ENCODE results near the gene GTF3C5. TPM values are rescaled to one million over a fixed set of nuclear protein-coding genes. Genes with fewer than 3 reads are reported as not detected.

Gene GTF3C5
- total RNA-seq, 4 donors from 2014 or later, result 49.4 to 94.2 (median 73.3) TPM

- Histone ChIP-seq H3K27ac (no peak overlapping the region), H3K4me1 (peaks cover 0 to 5% (median 0%) of the 10 kb centered on the region in 4 donors), H3K27me3 (no peaks in the 10 kb centered on the region), H3K9me3 (no peaks in the 10 kb centered on the region), H3K4me3 (no peak overlapping the region), H3K36me3 (peaks cover 5 to 98% (median 31%) of the 10 kb centered on the region in 3 donors)
- no peak for DNase-seq (ENCODE audit: low spot score in 2 of 2)
- TF ChIP-seq, protein P1, sequence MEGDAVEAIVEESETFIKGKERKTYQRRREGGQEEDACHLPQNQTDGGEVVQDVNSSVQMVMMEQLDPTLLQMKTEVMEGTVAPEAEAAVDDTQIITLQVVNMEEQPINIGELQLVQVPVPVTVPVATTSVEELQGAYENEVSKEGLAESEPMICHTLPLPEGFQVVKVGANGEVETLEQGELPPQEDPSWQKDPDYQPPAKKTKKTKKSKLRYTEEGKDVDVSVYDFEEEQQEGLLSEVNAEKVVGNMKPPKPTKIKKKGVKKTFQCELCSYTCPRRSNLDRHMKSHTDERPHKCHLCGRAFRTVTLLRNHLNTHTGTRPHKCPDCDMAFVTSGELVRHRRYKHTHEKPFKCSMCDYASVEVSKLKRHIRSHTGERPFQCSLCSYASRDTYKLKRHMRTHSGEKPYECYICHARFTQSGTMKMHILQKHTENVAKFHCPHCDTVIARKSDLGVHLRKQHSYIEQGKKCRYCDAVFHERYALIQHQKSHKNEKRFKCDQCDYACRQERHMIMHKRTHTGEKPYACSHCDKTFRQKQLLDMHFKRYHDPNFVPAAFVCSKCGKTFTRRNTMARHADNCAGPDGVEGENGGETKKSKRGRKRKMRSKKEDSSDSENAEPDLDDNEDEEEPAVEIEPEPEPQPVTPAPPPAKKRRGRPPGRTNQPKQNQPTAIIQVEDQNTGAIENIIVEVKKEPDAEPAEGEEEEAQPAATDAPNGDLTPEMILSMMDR (IDR thresholded peaks at IDR 0.05), result no peak
- TF ChIP-seq POLR2A (IDR thresholded peaks at IDR 0.05), result no peak
- no peak for TF ChIP-seq EP300 (IDR thresholded peaks at IDR 0.05)
- 90 to 93% methylated on average over 11 to 13 of the region's 13 CpGs for WGBS, 2 donors
Measured at GRCh38 chr9:133049043-133049442, 18.2 kb downstream of the GTF3C5 start.

DNA sequence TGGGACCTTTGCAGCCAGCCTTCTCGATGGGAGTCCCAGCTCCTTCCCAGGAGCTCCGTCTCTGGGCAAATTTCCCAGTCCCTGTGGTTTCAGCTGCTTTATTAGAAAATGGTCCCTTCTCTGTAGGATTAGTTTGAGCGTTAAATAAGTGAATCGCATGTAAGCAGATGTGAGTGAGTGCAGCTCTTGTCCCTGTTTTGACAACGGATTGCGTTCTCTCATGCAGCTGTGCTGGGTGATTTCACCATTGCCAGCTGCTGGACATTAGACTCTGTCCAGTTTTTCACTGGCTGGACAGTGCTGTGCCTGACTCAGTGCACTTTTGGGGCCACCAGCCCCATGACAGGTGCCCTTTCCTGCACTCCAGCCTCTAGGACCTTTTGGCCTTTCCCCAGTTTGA is 19.3 kb downstream of the GTF3C5 start:
- Histone ChIP-seq H3K9me3 (no peaks in the 10 kb centered on the region), H3K27me3 (no peaks in the 10 kb centered on the region), H3K36me3 (peaks cover 5 to 98% (median 30%) of the 10 kb centered on the region in 3 donors), H3K27ac (no peak overlapping the region), H3K4me3 (no peak overlapping the region), H3K4me1 (peaks cover 0 to 5% (median 0%) of the 10 kb centered on the region in 4 donors)
- DNase-seq (ENCODE audit: low spot score in 2 of 2), result no peak
- no peak for TF ChIP-seq EP300 (IDR thresholded peaks at IDR 0.05)
- TF ChIP-seq, protein P1 (IDR thresholded peaks at IDR 0.05), result no peak
- no peak for TF ChIP-seq POLR2A (IDR thresholded peaks at IDR 0.05)
- WGBS, 2 donors, result 71% methylated on average over 6 of the region's 6 CpGs

GRCh38 chr9:133050781-133051180 is 20.0 kb downstream of the GTF3C5 start:
- Histone ChIP-seq H3K27me3 (no peaks in the 10 kb centered on the region), H3K36me3 (peaks cover 2 to 98% (median 26%) of the 10 kb centered on the region in 3 donors), H3K27ac (no peak overlapping the region), H3K9me3 (no peaks in the 10 kb centered on the region), H3K4me1 (peaks cover 0 to 5% (median 0%) of the 10 kb centered on the region in 4 donors), H3K4me3 (no peak overlapping the region)
- DNase-seq (ENCODE audit: low spot score in 2 of 2), result no peak
- no peak for TF ChIP-seq EP300 (IDR thresholded peaks at IDR 0.05)
- no peak for TF ChIP-seq POLR2A (IDR thresholded peaks at IDR 0.05)
- TF ChIP-seq, protein P1 (IDR thresholded peaks at IDR 0.05), result no peak
- 72 to 73% methylated on average over 10 of the region's 10 CpGs for WGBS, 2 donors

GRCh38 chr9:133051281-133051900 is 20.6 kb downstream of the GTF3C5 start:
- TF ChIP-seq, protein P1 (IDR thresholded peaks at IDR 0.05), result no peak
- no peak for TF ChIP-seq EP300 (IDR thresholded peaks at IDR 0.05)
- TF ChIP-seq POLR2A (IDR thresholded peaks at IDR 0.05), result no peak
- H3K4me1 ChIP-seq, result peaks cover 0 to 5% (median 0%) of the 10 kb centered on the region in 4 donors
- no peak for DNase-seq (ENCODE audit: low spot score in 2 of 2)
- WGBS, 2 donors, result 95 to 96% methylated on average over 14 to 20 of the region's 20 CpGs
- H3K9me3 ChIP-seq, result no peaks in the 10 kb centered on the region
- H3K4me3 ChIP-seq, result no peak overlapping the region
- no peak overlapping the region for H3K27ac ChIP-seq
- peaks cover 0 to 98% (median 31%) of the 10 kb centered on the region in 3 donors for H3K36me3 ChIP-seq
- H3K27me3 ChIP-seq, result no peaks in the 10 kb centered on the region

DNA sequence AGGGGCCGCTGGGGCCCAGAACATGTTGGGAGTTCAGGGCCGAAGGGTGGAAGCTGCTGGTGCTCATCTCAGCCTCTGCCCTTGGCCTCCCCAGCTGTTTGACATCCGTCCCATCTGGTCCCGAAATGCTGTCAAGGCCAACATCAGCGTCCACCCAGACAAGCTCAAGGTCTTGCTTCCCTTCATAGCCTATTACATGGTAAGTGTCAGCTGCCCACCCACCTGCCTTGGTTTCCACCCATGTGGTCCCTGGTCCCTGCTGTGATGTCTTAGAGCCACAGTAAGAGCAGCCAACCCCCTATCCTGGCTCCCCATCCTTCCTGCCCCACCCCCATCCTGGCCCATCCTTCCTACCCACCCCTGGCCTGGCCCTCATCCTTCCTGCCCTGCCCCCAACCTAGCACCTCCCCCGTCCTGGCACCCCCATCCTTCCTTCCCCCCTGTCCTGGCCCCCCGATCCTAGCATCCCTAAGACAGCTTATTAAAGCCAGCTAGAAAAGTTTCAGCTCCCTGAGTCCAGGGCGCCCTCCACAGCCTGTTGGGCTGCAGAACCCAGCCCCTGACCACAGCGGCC is 21.3 kb downstream of the GTF3C5 start:
- no peak for TF ChIP-seq POLR2A (IDR thresholded peaks at IDR 0.05)
- no peak for TF ChIP-seq EP300 (IDR thresholded peaks at IDR 0.05)
- TF ChIP-seq, protein P1 (IDR thresholded peaks at IDR 0.05), result no peak
- Histone ChIP-seq H3K9me3 (no peaks in the 10 kb centered on the region), H3K4me1 (peaks cover 0 to 5% (median 0%) of the 10 kb centered on the region in 4 donors), H3K27me3 (no peaks in the 10 kb centered on the region), H3K27ac (no peak overlapping the region), H3K36me3 (peaks cover 0 to 98% (median 31%) of the 10 kb centered on the region in 3 donors), H3K4me3 (no peak overlapping the region)
- DNase-seq (ENCODE audit: low spot score in 2 of 2), result no peak
- WGBS, 2 donors, result 89 to 97% methylated on average over 9 of the region's 9 CpGs
